Spleen (tissue), 11 donors: ENCODE results near the gene MAGI2. TPM values are rescaled to one million over a fixed set of nuclear protein-coding genes. Genes with fewer than 3 reads are reported as not detected.

Source experiments
- DNase-seq: peaks from one replicate; pipeline ENCODE4 v3.0.0-alpha.2; 2020
- H3K27ac ChIP-seq, 8 donors: fragments of 200-600 bp; sonication (generic) in 7 of 8; 1 replicate in 4 of 8; 2 replicates in 4 of 8; pipeline versions ENCODE4 v1.5.0 to v1.8.0; 2016 to 2021; ENCODE audit warnings: inconsistent platforms in 4 of 8, mild to moderate bottlenecking in 4 of 8, moderate library complexity in 1 of 8
- H3K27me3 ChIP-seq, 7 donors: fragments of 200-600 bp; sonication (generic) in 6 of 7; replicated peaks in 1 of 7; 1 replicate in 4 of 7; 2 replicates in 3 of 7; pipeline versions ENCODE4 v1.5.0 to v1.8.0; 2016 to 2021; ENCODE audit warnings: inconsistent platforms in 3 of 7, mild to moderate bottlenecking in 1 of 7
- H3K36me3 ChIP-seq, 6 donors: fragments of 200-600 bp; sonication (generic) in 5 of 6; 1 replicate in 4 of 6; 2 replicates in 2 of 6; pipeline versions ENCODE4 v1.5.0 to v1.8.0; 2016 to 2021; ENCODE audit warnings: inconsistent platforms in 2 of 6
- H3K4me1 ChIP-seq, 6 donors: fragments of 200-600 bp; sonication (generic) in 5 of 6; 1 replicate in 3 of 6; 2 replicates in 3 of 6; pipeline versions ENCODE4 v1.5.0 to v1.8.0; 2016 to 2021; ENCODE audit warnings: inconsistent platforms in 3 of 6
- H3K4me3 ChIP-seq, 8 donors: fragments of 200-600 bp; sonication (generic) in 7 of 8; 1 replicate in 4 of 8; 2 replicates in 4 of 8; pipeline versions ENCODE4 v1.5.0 to v1.8.0; 2016 to 2021; ENCODE audit warnings: inconsistent platforms in 4 of 8, mild to moderate bottlenecking in 4 of 8, moderate library complexity in 2 of 8
- H3K9me3 ChIP-seq, 8 donors: fragments of 200-600 bp; sonication (generic) in 7 of 8; 1 replicate in 4 of 8; 2 replicates in 4 of 8; pipeline versions ENCODE4 v1.5.0 to v1.8.0; 2016 to 2021; ENCODE audit warnings: inconsistent platforms in 4 of 8
- CTCF ChIP-seq, 11 experiments: fragments of 200-600 bp in 7 of 11; fragments of 450-650 bp in 4 of 11; sonication (generic) in 4 of 11; IDR thresholded peaks in 8 of 11; conservative IDR thresholded peaks in 3 of 11; 1 replicate in 7 of 11; 2 replicates in 4 of 11; pipeline versions ENCODE4 v1.4.0 to v1.8.0; 2016 to 2021; ENCODE audit warnings: antibody characterized with exemption in 11 of 11, inconsistent platforms in 4 of 11, mild to moderate bottlenecking in 1 of 11
- POLR2A ChIP-seq, 3 donors: fragments of 450-650 bp; IDR thresholded peaks; one replicate each; pipeline ENCODE4 v1.5.1; 2017; ENCODE audit warnings: antibody characterized with exemption in 3 of 3, mild to moderate bottlenecking in 1 of 3
- POLR2AphosphoS5 ChIP-seq, 3 donors: sonication (generic); formaldehyde crosslinking; IDR thresholded peaks; one replicate each; pipeline ENCODE4 v1.5.1; 2017; ENCODE audit warnings: antibody characterized with exemption in 3 of 3
- WGBS, 5 donors: extraction: QIAGEN DNeasy Blood & Tissue Kit in 3 of 5; methylation state at CpG; one replicate each; pipeline versions ENCODE4 v1.1.5 to v1.1.7; 2013 to 2018; 5-methylcytosine and 5-hydroxymethylcytosine counted together
- intact Hi-C: fragments of 100-400 bp; cut with DNase I; formaldehyde crosslinking; loops from one replicate; pipeline ENCODE4 v1.15.0; 2023; ENCODE audit warnings: low total_unique reads
- polyA plus RNA-seq, 3 donors: library from polyadenylated mRNA; stranded (reverse); fragments of 200-250 nt; gene quantifications; one replicate each; pipeline ENCODE4 v1.2.1, GENCODE V29; 2013
- total RNA-seq, 7 donors: library from RNA; depleted of rRNA in 3 of 7; stranded (reverse); fragments of >200 nt in 3 of 7; fragmentation: NEBNext Ultra II Directional in 4 of 7; extraction: Animal tissue kit (Norgen Biotek cat#: 25700) in 4 of 7; gene quantifications; one replicate each; pipeline versions ENCODE4 v1.1.0 to v1.2.1, GENCODE V29; 2016 to 2021
- donor health status: healthy with polysubstance abuse.
- donor health status: DM: no; HTN: no; CAD: no; lungs with moderate emphysema.
- donor health status: DM: no; HTN: no; CAD: no.
- donor health status: Bipolar disorder and iron deficiency.
- donor health status: healthy.
- donor health status: DM: no; HTN: no; CAD: no.
- donor health status: DM: yes; HTN: yes; CAD: no.

Gene MAGI2
- total and polyA plus RNA-seq, 10 donors: 0.74 to 18.1 (median 11.1) TPM

- H3K27me3 ChIP-seq: no peaks in the 10 kb centered on the region
- TF ChIP-seq POLR2AphosphoS5 (IDR thresholded peaks at IDR 0.05) (no peak), CTCF (IDR thresholded peaks at IDR 0.05 in 8 of 11, conservative IDR thresholded peaks at IDR 0.05 in 3 of 11) (no peak), POLR2A (IDR thresholded peaks at IDR 0.05) (no peak)
- H3K36me3 ChIP-seq: no peaks in the 10 kb centered on the region
- H3K4me3 ChIP-seq: no peak overlapping the region
- intact Hi-C loops: no loop called here
- 79 to 94% (median 90%) methylated on average over 1 of the region's 1 CpG for WGBS, 5 donors
- peaks cover 0 to 28% (median 10%) of the 10 kb centered on the region in 8 donors for H3K9me3 ChIP-seq
- no peak for DNase-seq
- H3K4me1 ChIP-seq: no peaks in the 10 kb centered on the region
- H3K27ac ChIP-seq: no peak overlapping the region
Observed at GRCh38 chr7:79359827-79360226, 93.6 kb downstream of the MAGI2 start.

DNA sequence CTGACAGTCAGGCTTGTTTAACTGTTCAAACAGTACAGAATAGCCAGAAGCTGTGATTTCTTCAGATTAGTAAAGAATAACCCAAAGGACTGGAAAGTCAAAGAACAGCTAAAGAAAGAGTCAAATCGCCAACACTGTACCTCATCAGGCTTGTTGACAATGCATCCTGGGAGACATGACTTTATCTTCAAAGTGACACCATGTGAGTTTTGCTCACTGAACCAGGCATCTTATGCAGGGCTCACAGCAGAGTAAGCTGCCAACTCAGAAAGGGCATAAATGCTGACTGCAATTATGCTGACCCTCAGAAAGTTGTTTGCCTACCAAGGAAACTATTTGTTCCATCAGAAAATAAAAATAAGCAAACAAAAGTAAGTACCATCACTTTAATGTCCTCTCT, 96.4 kb downstream of the MAGI2 start:
- H3K4me1 ChIP-seq: no peaks in the 10 kb centered on the region
- no peaks in the 10 kb centered on the region for H3K36me3 ChIP-seq
- 88 to 100% (median 93%) methylated on average over 1 of the region's 1 CpG for WGBS, 5 donors
- no peak overlapping the region for H3K27ac ChIP-seq
- H3K4me3 ChIP-seq: no peak overlapping the region
- no peaks in the 10 kb centered on the region for H3K27me3 ChIP-seq
- DNase-seq: no peak
- H3K9me3 ChIP-seq: peaks cover 0 to 33% (median 10%) of the 10 kb centered on the region in 8 donors
- intact Hi-C loops: no loop called here
- TF ChIP-seq POLR2AphosphoS5 (IDR thresholded peaks at IDR 0.05) (no peak), POLR2A (IDR thresholded peaks at IDR 0.05) (no peak), CTCF (IDR thresholded peaks at IDR 0.05 in 8 of 11, conservative IDR thresholded peaks at IDR 0.05 in 3 of 11) (no peak)

- TF ChIP-seq POLR2A (IDR thresholded peaks at IDR 0.05) (no peak), CTCF (IDR thresholded peaks at IDR 0.05 in 8 of 11, conservative IDR thresholded peaks at IDR 0.05 in 3 of 11) (no peak), POLR2AphosphoS5 (IDR thresholded peaks at IDR 0.05) (no peak)
- H3K36me3 ChIP-seq: no peaks in the 10 kb centered on the region
- H3K9me3 ChIP-seq: peaks cover 0 to 7% (median 0%) of the 10 kb centered on the region in 8 donors
- H3K27me3 ChIP-seq: no peaks in the 10 kb centered on the region
- H3K27ac ChIP-seq: no peak overlapping the region
- H3K4me3 ChIP-seq: no peak overlapping the region
- DNase-seq: peak; percentile 35
- no peaks in the 10 kb centered on the region for H3K4me1 ChIP-seq
- WGBS, 5 donors: 72 to 96% (median 86%) methylated on average over 1 to 2 of the region's 2 CpGs
- intact Hi-C loops: no loop called here
Observed at GRCh38 chr7:79353720-79354468, 99.6 kb downstream of the MAGI2 start.

- Histone ChIP-seq H3K9me3 (peaks cover 0 to 7% (median 0%) of the 10 kb centered on the region in 8 donors), H3K4me1 (no peaks in the 10 kb centered on the region), H3K4me3 (no peak overlapping the region), H3K27ac (no peak overlapping the region), H3K36me3 (no peaks in the 10 kb centered on the region), H3K27me3 (no peaks in the 10 kb centered on the region)
- TF ChIP-seq POLR2AphosphoS5 (IDR thresholded peaks at IDR 0.05) (no peak), POLR2A (IDR thresholded peaks at IDR 0.05) (no peak), CTCF (IDR thresholded peaks at IDR 0.05 in 8 of 11, conservative IDR thresholded peaks at IDR 0.05 in 3 of 11) (no peak)
- intact Hi-C loops: no loop called here
- no peak for DNase-seq
Observed at GRCh38 chr7:79352323-79352722, 101.1 kb downstream of the MAGI2 start.
